Liver (tissue), 3 donors: ENCODE data around the gene ITPKB.

ENCODE experiments used
- CTCF ChIP-seq: fragments of 150-350 bp; IDR thresholded peaks from 2 replicates; pipeline ENCODE4 v1.5.1; 2017; ENCODE audit warnings: improper control_type of control experiment, low read depth, low read length; ENCODE audit not compliant: missing input control
- GABPA ChIP-seq, 2 donors: IDR thresholded peaks in 1 of 2; conservative IDR thresholded peaks in 1 of 2; 2 replicates each; pipeline ENCODE4 v1.6.1; 2016; ENCODE audit warnings: antibody characterized with exemption in 2 of 2, mild to moderate bottlenecking in 1 of 2, moderate library complexity in 1 of 2
- JUND ChIP-seq, 2 donors: IDR thresholded peaks; 2 replicates each; pipeline ENCODE4 v1.6.1; 2016; ENCODE audit warnings: antibody characterized with exemption in 2 of 2
- MAX ChIP-seq: IDR thresholded peaks from 2 replicates; pipeline ENCODE4 v1.6.1; 2016; ENCODE audit warnings: antibody characterized with exemption
- RAD21 ChIP-seq, 2 donors: IDR thresholded peaks; 2 replicates each; pipeline ENCODE4 v1.6.1; 2016; ENCODE audit warnings: antibody characterized with exemption in 2 of 2, mild to moderate bottlenecking in 2 of 2
- REST ChIP-seq: IDR thresholded peaks from 2 replicates; pipeline ENCODE4 v1.6.1; 2016; ENCODE audit warnings: antibody characterized with exemption, mild to moderate bottlenecking
- TAF1 ChIP-seq: conservative IDR thresholded peaks from 2 replicates; pipeline ENCODE4 v1.6.1; 2016; ENCODE audit warnings: antibody characterized with exemption, mild to moderate bottlenecking
- YY1 ChIP-seq: IDR thresholded peaks from 2 replicates; pipeline ENCODE4 v1.6.1; 2016; ENCODE audit warnings: antibody characterized with exemption, mild to moderate bottlenecking
- ZBTB33 ChIP-seq: IDR thresholded peaks from 2 replicates; pipeline ENCODE4 v1.6.1; 2016; ENCODE audit warnings: antibody characterized with exemption
- donor health status: healthy.
- donor health status: healthy.

- TF ChIP-seq CTCF (no peak), ZBTB33 (no peak), TAF1 (no peak), YY1 (no peak), JUND (IDR thresholded peaks at IDR 0.05) (no peak), GABPA (IDR thresholded peaks at IDR 0.05 in 1 of 2, conservative IDR thresholded peaks at IDR 0.05 in 1 of 2) (no peak), REST (no peak), RAD21 (IDR thresholded peaks at IDR 0.05) (no peak), MAX (no peak)
These were observed 46.9 kb downstream of the ITPKB start for GRCh38 chr1:226692051-226692792.
